Measurements from ENCODE around the gene VWA3B.
"Not testable (repeated sequence)": the region's sequence is repeated elsewhere in the genome, so short reads cannot be mapped to it uniquely, and the experiment has no call there.

Gene VWA3B, protein sequence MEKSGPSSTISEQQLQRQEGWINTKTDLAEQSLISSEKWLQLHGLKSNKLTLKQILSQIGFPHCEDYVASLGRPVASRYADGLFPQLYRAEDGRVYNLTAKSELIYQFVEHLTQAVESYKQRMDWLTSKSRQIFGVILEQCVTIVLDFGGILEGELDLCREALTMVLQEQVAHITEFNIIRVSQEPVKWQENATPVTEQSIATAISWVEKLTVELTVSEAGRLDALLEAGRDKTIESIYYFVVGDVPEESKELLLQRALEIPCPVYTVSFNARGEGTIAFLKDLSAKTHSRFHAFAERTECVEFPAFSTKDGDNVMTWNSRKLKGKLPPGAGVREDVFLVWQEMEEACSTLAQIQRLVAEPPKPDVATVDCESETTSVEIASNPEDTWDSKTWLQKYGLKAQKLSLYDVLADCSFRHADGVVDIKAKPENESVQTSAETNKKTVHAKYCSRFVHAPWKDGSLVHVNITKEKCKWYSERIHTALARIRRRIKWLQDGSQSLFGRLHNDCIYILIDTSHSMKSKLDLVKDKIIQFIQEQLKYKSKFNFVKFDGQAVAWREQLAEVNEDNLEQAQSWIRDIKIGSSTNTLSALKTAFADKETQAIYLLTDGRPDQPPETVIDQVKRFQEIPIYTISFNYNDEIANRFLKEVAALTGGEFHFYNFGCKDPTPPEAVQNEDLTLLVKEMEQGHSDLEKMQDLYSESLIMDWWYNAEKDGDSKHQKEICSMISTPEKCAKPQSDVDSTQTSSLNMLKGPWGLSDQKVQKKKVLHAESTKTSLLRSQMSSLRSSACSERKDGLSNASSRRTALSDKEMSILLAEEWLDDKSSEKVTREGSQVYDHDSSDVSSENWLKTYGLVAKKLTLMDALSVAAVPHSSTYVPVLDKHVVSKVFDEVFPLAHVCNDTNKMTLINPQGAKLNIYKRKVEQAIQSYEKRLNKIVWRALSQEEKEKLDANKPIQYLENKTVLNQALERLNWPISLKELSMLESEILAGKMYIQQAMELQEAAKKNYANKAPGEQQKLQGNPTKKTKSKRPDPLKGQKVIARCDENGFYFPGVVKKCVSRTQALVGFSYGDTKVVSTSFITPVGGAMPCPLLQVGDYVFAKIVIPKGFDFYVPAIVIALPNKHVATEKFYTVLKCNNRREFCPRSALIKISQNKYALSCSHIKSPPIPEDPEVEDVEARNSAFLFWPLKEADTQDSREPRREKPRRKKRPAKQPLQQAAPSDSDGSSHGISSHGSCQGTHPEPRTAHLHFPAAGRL (N-terminal part only)

DNA sequence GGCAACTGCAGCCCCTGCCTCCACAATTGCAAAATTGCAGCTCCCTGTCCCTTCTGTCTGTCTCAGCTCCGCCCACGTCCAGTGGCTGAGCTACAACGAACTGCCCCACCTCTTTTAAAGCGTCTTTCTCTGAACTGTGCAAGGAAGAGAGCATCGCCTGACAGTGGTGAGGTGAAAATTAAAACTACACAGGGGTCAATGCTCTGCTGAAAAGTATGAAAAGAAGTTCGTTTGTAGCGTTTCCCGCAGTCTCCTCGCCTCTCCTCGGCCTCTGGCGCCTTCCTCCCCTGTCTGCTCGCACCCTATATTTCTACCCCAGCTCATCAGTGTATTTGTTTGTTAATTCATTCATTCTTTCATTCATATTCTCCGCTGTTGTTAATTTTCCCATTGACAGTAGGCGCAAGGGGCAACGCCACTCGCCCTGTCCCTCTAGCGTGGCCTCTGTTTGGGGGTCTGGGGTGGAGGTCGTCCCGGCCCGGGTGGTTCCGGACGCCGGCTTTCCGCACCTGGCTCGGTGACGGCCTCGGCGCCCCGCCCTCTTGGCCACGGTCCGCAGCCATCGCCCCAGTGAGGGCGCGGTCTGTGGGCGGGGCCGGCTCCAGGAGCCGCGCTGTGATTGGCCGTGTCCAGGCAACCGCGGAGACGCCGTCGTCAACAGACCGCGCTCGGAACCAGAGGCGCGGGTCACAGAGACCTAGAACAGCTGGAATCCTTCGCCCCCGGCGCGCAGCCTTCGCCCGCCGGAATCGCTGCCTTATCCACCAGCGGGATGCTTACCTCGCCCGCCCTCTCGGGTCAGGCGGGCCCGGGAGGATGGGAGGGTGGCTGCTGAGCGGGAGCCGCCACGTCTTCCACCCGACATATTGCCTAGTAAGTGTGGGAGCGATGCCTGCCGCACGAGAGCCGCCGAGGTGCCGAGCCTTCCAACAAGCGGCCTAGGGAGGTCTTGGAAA lies at the start of gene VWA3B:
Gene VWA3B, plus strand, starts transcription at position 677 of the 956 bp plus-strand sequence. CDS start 5,926 bp downstream, outside the sequence.
- peak; percentile 34 to 76 for DNase-seq

DNA sequence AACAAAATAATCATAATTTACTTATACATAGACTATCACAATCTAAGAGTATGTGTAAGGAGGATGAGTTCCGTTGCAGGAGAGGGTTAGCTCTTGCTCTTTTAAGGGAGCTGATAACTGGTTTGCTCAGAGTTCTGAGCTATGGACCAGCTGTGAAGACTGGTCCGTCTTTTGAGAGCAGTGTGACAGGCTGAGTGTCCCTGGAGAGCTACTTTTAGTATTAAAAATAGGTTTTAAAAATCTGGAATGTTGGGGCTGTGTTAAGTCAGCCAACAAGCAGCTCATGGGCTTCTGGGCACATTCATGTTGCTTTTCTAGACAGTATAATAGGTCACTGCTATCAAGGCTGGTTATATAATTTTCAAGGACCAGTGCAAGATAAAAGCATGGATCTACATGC lies 49.8 kb upstream of the VWA3B start:
- DNase-seq: no peak

DNA sequence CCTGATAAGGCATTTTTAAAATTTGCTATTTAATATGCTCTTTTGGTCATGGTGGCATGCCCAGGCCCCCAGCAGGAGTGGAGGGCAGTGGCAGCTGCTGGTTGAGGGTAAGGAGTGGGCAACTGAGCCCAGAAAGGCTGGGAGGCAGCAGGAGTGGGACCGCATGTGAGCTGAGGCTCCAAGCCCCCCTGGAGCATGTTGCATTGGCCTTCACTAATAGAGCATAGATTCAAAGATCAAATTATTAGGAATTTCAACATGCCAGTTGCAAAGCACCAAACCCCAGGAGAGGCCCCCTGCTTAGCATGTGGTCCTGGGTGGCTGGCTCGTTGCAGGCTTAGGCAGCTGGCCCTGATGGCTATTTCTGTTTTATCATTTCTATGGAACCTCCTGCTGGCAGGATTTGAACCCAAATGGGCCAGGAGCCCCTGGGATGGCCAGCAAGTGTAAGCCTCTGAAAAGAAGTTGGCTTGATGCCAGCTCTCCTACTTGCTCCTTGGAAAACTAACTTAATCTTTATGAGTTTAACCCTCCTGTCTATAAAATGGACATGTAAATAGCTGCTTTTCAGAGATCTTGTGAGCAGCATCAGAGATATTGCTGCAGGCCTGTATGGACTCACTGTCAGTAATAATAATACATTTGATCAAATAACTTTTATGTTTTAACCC lies 49.2 kb upstream of the VWA3B start:
- DNase-seq: no peak

DNA sequence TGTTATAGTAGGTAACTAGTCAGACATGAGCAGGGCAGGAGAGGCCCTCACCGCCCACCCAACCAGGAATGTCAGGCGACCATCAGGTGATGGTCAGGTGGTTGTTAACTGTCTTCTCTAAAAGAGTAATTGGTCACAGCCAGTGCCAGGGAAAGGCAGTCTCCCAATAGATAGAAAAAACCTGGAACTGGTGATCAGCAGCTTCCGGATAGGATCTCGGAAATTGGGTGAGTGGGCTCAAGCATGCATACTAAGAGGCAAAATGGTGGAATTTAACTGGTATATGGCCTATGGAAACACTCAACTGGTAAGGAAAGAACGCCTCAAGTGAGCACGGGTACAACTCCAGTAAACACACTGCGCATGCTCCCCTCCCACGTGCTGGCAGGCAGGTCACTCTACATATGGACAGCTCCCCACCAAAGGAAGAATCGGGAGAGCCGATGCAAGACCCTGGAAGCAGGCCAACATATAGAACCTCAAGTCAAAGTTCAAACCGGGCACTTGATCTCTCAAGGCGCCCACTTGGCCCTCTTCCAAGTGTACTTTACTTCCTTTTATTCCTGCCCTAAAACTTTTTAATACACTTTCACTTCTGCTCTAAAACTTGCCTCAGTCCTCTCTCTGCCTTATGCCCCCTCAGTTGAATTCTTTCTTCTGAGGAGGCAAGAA lies 47.7 kb upstream of the VWA3B start:
- DNase-seq: no peak

DNA sequence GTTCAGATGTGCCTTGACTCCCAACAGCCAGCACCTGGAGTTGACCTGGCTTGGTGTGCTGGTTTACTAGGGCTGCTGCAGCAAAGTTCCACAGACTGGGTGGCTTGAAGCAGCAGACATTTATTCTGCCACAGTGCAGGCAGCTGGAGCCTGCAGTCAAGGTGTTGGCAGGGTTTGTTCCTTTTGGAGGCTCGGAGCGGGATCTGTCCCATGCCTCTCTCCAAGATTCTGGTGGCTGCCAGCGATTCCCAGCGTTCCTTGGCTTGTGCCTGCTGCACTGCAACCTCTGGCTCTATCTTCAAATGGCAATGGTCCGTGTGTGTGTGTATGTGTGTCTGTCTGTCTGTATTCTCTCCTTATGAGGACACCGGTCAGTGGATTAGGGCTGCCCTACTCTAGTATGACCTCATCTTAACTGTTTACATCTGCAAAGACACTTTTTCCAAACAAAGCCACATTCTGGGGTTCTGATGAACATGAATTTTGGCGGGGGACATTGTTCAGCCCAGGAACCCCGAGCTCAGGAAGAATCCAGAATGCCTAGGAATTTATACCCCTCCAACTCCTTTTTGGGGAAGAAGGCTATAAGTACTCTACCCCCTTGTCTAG lies 46.5 kb upstream of the VWA3B start:
- DNase-seq: no peak

DNA sequence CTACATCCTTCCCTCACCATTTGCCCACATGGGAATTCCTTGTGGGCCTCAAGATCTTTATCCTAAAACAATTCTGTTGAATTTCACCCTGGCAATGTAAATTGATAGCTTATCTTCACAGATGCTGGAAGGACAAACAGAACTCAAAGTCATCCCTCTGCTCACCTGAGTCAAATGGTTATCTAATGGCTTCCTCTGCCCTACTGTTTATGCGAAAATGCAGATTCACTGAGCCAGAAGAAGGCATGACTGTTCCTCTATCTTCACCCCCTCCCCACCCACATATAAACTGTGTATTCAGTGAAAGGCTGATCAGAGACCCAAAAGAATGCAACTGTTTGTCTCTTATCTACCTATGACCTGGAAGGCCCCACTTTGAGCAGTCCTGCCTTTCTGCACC lies 43.9 kb upstream of the VWA3B start:
- DNase-seq: no peak

DNA sequence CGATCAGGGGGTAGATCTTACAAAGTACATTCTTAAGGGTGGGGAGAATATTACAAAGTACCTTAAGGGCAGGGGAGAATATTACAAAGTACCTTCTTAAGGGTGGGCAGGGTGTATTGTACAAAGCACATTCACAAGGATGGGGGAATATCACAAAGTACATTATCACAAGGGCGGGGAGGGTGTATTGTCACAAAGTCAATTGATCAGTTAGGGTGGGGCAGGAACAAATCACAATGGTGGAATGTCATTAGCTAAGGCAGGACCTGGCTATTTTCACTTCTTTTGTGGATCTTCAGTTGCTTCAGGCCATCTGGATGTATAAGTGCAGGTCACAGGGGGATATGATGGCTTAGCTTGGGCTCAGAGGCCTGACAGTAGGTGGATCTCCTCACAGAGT lies 42.2 kb upstream of the VWA3B start:
- DNase-seq: not testable (repeated sequence)

DNA sequence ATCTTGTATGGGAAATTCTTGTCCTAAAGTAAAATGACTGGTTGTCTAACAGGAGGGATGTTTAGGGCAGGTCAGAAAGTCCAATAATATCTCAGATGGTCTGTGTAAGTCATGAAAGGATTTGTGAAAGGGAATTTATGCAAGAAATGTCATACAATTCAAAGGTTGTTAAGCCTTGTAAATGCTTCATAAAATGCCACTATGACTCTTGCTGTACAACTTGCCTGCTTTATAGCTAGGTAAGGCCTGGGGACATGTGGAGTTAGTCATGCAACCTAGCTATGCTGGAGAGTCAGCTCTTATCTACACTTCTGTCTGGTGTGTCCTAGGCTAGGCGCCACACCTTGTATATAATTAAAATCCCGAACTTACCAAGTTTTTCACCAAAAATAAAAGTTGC lies 36.9 kb upstream of the VWA3B start:
- no peak for DNase-seq

DNA sequence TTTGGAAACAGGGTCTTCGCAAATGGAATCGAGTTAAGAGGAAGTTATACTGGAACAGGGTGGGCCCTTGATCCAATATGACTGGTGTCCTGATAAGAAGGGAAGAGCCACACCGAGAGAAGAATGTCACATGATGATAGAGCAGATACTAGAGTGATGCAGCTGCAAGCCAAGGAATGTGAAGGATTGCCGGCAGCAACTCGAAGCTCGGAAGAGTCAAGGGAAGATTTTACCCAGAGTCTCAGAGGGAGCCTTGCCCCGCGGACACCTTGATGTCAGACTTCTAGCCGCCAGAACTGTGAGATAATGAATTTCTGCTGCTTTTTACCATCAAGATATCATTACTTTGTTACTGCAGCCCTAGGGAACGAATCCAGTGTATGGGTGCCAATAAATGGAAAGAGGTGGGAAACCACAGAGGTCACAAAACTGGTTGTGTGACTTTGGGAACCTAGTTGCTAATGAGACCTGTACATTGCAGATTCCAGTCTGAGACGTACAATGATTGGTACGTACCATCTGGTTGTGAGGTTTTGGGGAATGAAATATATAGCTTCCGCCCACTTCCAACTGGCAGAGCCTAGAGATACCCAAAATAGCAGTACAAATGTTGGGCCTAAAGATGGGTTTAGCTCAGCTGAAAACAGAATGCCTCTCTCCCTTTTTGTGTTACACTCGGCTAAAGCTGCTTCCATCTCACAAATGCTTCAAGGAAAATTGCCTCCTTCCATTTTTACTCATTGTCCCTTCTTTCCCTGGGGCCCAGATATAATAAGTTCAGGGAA lies 28.6 kb upstream of the VWA3B start:
- DNase-seq: no peak

DNA sequence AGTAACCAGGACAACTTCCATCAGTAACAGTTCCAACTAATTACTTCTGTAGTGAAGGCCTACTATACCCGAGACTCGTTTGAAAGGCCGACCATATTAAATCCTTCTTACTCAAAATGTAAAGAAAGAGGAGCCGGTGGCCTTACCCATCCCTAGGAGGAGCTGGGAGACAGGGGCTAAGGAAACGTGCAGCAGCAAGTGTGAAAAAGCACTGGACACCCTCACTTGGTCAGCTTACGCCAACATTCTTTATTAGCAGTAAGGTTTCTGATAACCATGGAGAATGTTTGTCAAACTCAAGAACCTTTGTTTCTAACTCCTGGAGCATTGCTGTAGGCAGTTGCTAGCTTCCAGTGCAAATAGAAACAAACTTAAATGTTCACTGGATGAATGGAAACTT lies 26.7 kb upstream of the VWA3B start:
- no peak for DNase-seq

DNA sequence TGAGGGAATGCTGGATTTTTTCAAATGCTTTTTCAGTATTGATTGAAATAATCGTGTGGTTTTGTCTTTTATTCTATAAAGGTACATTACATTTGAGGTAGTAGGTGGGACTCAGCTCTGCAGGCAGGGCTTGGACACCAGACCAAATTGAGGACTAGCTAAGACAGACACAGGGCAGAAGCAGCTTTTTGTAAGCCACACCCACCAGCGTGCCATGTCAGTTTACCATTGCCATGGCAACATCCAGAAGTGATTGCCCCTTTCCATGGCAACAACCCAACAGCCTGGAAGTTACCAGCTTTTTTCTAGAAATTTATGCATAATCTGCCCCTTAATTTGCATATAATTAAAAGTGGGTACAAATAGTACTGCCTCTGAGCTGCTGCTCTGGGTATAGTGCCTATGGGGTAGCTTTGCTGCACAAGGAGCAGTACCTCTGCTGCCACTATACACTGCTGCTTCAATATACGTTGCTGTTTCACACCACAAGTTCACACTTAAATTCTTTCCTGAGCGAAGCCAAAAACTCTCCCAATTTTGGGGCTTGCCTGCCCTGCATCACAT lies 23.6 kb upstream of the VWA3B start:
- DNase-seq: no peak

DNA sequence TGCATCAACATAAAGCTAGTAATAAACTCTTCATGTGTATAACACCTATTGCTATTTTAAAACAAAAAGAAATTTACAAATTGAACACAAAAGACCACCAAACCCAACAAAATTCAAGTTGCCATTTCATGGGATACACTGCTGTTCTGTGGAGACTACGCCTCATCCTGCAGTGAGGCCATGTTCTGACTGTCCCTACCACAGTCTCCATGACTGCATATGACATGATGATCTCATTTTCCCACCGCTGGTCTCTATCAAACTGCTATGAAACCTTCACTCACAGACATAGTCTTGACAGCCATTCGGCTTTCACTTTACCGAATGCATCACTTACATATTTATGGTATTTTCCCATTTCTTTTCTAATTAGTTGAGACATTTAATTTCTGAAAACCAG lies 21.2 kb upstream of the VWA3B start:
- DNase-seq: no peak

DNA sequence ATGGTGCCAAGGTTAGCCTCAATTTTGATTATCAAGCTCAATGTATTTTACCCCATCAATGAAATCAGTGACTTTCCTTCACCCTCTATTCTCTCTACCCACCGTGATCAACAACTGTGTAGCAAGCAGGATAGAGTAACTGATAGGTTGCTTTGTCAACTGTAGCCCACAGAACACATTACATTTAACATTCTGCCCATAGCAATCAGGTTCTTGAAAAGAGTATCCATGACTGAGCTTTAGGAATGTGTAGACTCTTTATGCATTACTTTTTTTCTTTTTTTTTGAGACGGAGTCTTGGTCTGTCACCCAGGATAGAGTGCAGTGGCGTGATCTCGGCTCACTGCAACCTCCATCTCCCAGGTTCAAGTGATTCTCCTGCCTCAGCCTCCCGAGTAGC lies 19.8 kb upstream of the VWA3B start:
- no peak for DNase-seq

DNA sequence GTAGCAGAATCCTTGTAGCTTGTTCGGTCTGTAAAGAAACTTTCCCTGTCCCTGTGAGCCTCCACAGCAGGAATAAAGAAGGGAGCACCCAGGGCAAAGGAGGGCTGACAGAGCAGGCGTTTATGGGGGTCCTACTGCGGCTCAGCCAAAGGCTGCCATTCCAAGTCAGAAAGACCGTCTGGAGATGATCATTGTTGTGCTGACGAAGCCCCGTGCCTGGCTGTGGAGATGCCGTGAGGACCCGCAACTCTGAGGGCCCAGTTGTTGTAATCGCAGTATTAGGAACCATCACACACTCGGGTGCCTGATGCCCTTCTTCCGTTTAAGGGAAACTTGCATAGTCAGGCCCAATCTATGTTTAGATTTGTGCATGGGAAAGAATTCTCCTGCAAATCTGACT lies 16.9 kb upstream of the VWA3B start:
- no peak for DNase-seq

DNA sequence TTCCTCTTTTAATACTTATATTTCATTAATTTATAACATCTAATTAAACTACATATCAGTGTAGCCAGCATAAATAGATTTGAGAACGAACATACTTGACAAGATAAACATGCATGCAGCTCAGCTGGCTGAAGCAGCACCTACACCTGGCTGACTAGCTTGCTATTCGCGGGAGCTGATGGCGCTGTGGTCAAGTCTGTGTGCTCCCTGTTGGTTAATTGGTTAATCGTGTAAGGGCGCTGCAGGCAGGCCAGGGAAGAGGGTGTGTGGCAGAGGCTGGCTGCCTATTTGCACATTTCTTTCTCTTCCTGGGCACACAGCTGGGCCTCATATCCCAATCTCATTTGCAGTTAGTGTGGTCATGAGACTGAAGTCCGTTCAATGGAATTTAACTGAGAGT lies 14.5 kb upstream of the VWA3B start:
- DNase-seq: no peak

DNA sequence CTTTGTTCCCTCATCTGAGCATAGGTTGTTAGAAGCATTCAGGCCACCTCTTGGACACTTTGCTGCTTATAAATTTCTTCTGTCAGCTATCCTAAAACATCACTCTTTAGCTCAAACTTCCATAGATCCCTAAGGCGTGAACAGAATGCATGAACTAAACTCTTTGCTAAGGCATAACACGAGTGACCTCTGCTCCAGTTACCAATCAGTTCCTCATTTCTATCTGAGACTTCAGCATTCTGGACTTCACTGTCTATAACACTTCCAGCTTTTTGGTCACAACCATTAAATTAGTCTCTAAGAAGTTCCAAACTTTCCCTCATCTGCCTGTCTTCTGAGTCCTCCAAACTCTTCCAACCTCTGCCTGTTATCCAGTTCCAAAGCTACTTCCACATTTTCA lies 8.3 kb upstream of the VWA3B start:
- no peak for DNase-seq

DNA sequence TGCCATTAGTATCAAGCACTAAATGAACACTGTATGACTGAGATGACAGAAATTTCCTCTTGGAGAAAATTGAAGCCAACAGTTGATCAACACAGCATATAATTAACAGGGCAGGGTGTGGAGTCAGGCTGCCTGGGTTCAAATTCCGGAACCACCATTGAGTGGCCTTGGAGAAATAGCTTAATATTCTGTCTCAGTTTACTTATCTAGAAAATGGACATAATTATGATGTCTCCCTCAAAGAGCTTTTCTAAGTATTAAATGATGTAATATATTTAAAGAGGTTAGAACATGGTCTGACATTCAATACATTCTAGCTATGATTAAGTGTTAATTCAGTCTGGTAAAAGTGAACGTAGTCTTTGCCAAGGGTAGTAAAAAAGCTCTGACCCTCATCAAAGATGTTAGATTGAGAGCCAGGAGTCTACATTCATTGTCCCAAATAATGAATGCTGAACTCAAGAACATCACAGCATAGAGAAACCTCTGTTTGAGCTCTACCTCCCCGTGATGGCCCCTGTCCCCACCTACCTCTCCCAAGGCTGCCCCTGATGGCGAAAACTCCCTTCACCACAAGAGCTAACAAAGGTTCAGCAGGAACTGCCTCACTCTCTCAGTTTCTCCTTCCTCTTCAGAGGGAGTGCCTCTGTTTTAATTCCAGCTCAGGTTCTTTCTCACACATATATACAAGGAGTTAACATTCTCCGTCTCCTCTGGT lies 2.7 kb upstream of the VWA3B start:
- no peak for DNase-seq

DNA sequence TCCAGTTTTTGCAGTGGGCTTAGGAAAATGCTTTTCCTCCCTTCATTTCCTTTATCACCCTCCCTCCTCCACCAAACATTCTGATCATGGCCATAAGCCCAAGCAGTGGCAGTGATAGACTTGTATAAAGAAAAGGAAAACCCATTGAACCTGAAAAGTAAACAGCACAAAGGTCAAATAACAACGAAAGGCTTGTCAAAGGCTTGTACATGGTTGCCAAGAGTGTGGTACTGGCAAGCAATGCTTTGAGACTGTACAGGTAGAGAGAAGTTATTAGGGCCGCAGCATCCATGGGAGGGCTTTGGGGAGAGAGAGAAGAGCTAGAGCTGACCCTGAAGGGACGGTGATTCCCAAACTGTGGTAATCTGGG lies 2.1 kb upstream of the VWA3B start:
- no peak for DNase-seq

DNA sequence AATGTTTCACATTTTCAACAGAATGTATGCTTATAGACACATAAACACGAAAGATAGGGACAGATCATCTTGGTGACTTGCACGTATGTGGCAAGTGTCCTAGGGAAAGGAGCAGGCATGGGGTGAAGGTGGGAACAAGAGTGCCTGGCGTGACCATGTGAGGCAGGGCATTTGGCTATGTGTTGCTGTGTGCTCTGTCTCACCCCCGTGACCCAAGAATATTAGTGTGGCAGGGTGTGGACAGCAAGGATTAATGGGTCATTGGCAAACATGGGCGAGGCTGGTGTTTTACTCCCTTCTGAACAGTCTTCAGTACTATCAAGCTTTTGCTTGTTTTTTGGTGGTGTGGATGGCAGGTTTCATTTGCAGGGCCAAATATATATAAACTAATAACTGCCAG lies 1.3 kb upstream of the VWA3B start:
- no peak for DNase-seq

All from stimulated activated CD4-positive, alpha-beta T cell treated with anti-CD3 and anti-CD28 coated beads, Interleukin-2, amount 100 ng/mL, for 24 hours (primary cell).